Adipocyte (in vitro differentiated cells): ENCODE results near the gene LRFN2.

Source experiments
- DNase-seq: peaks from one replicate; pipeline ENCODE4 v3.0.0-alpha.2; 2015; ENCODE audit warnings: low read depth
- H3K27me3 ChIP-seq: replicated peaks from 2 replicates; pipeline ENCODE4 v1.7.0; 2013; ENCODE audit warnings: mild to moderate bottlenecking, low read length, moderate library complexity; ENCODE audit not compliant: control insufficient read depth, insufficient read depth
- H3K36me3 ChIP-seq: 2 replicates; pipeline ENCODE4 v1.7.0; 2013; ENCODE audit warnings: low read length, mild to moderate bottlenecking, moderate library complexity; ENCODE audit not compliant: control insufficient read depth, insufficient read depth, severe bottlenecking
- H3K4me1 ChIP-seq: 2 replicates; pipeline ENCODE4 v1.7.0; 2013; ENCODE audit warnings: mild to moderate bottlenecking, low read length, moderate library complexity; ENCODE audit not compliant: control insufficient read depth, insufficient read depth
- H3K4me3 ChIP-seq: 2 replicates; pipeline ENCODE4 v1.7.0; 2013; ENCODE audit warnings: mild to moderate bottlenecking, low read length, moderate library complexity
- H3K9ac ChIP-seq: 2 replicates; pipeline ENCODE4 v1.7.0; 2013; ENCODE audit warnings: mild to moderate bottlenecking, low read length, moderate library complexity
- H3K9me3 ChIP-seq: 2 replicates; pipeline ENCODE4 v1.7.0; 2013; ENCODE audit warnings: mild to moderate bottlenecking, low read length, moderate library complexity; ENCODE audit not compliant: control insufficient read depth

Gene LRFN2

DNA sequence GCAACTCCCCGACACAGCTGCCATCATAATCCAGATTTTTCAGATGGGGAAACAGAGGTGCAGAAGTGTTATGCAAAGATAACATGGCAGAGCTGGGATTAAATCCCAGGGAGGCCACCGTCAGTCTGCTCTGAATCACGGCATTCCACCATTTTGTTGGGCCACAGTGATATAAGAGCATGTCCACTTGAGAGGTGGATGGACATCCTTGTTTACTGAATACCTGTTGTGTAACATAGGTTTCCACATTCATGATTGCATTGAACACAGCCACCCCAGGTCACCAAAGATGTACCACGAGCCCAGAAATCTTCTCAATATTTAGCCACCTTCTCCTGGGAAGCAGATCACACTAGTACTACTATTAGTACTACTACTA, 191.5 kb downstream of the LRFN2 start:
- H3K4me1 ChIP-seq = no peaks in the 10 kb centered on the region
- H3K27me3 ChIP-seq = peaks cover 9% of the 10 kb centered on the region
- DNase-seq = no peak
- no peak overlapping the region for H3K4me3 ChIP-seq
- H3K9ac ChIP-seq = no peak overlapping the region
- no peaks in the 10 kb centered on the region for H3K36me3 ChIP-seq
- no peaks in the 10 kb centered on the region for H3K9me3 ChIP-seq

DNA sequence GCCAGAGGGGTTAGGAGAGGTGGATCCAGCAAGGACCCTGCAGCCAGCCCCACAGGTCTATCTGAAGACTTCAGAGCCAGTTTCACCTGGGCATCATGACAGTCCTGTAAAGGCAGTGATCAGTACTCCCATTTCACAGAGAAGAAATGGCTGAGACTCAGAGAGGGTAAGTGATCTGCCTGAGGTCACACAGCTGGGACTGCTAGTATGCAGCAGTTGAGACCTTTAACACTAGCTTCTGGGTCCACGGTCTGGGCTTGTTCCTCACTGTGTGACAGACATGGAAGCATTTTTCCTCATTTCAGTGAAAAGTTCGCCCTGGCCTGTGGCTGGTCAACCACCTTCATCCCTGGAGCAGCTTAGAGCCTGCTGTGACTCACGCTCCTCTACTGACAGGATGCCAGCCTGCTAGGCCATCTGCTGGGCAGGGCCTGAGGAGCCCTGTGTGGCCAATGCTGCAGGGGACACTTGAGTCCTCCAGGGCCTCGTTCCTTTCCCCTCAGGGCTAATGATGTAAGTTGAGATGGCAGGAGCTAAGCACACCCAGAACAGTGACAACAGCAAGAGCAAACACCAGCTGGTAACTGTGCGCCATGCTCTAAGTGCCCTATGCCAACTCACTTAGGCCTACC, 192.0 kb downstream of the LRFN2 start:
- H3K4me1 ChIP-seq = no peaks in the 10 kb centered on the region
- H3K9ac ChIP-seq = no peak overlapping the region
- no peak for DNase-seq
- no peaks in the 10 kb centered on the region for H3K36me3 ChIP-seq
- no peak overlapping the region for H3K4me3 ChIP-seq
- H3K9me3 ChIP-seq = no peaks in the 10 kb centered on the region
- H3K27me3 ChIP-seq = peaks cover 13% of the 10 kb centered on the region

DNA sequence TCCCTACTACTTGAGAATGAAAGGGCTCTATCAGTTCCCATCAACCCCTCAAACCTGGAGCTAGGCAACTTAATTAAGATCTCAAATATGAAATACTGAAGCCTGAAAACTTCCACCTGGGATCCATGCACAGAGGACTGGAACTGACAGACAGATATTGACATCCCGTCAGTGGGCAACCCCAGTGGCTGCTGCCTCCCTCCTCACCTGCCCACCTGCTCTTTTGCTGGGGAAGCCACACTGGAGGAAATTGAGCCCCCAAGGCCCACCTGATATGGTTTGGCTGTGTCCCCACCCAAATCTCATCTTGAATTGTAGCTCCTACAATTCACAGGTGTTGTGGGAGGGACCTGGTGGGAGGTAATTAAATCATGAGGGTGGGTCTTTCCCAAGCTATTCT, 192.8 kb downstream of the LRFN2 start:
- DNase-seq = no peak
- H3K36me3 ChIP-seq = no peaks in the 10 kb centered on the region

DNA sequence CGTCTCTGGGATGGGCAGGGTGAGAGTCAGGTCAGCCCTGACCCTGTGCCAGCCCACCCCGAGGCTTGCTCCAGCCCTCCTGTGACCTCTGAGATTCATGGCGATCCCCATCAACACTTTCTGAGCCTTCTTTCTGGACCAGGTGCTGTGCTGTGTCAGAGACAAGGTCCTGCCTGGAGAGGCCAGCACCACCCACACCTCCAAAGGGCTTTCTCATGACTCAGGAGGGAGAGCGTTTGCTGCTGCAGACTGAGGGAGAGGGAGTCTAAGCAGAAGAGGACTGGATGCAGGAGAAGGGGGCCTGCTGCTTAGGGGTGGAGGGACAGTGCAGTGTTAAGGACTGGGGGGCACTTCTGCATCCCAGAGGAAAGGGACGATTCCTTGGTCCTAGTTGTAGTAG, 193.5 kb downstream of the LRFN2 start:
- no peaks in the 10 kb centered on the region for H3K9me3 ChIP-seq
- no peak for DNase-seq
- peaks cover 13% of the 10 kb centered on the region for H3K27me3 ChIP-seq
- no peaks in the 10 kb centered on the region for H3K4me1 ChIP-seq
- no peaks in the 10 kb centered on the region for H3K36me3 ChIP-seq
- H3K9ac ChIP-seq = no peak overlapping the region
- no peak overlapping the region for H3K4me3 ChIP-seq

More for the DNA sequence above, 192.8 kb downstream of the LRFN2 start:
- no peaks in the 10 kb centered on the region for H3K9me3 ChIP-seq
- no peaks in the 10 kb centered on the region for H3K4me1 ChIP-seq
- H3K4me3 ChIP-seq = no peak overlapping the region
- no peak overlapping the region for H3K9ac ChIP-seq
- peaks cover 13% of the 10 kb centered on the region for H3K27me3 ChIP-seq

GRCh38 chr6:40392589-40392988, 194.6 kb downstream of the LRFN2 start:
- Histone ChIP-seq H3K9me3 (no peaks in the 10 kb centered on the region), H3K4me1 (no peaks in the 10 kb centered on the region), H3K4me3 (no peak overlapping the region), H3K9ac (no peak overlapping the region), H3K27me3 (peaks cover 21% of the 10 kb centered on the region), H3K36me3 (no peaks in the 10 kb centered on the region)
- no peak for DNase-seq

DNA sequence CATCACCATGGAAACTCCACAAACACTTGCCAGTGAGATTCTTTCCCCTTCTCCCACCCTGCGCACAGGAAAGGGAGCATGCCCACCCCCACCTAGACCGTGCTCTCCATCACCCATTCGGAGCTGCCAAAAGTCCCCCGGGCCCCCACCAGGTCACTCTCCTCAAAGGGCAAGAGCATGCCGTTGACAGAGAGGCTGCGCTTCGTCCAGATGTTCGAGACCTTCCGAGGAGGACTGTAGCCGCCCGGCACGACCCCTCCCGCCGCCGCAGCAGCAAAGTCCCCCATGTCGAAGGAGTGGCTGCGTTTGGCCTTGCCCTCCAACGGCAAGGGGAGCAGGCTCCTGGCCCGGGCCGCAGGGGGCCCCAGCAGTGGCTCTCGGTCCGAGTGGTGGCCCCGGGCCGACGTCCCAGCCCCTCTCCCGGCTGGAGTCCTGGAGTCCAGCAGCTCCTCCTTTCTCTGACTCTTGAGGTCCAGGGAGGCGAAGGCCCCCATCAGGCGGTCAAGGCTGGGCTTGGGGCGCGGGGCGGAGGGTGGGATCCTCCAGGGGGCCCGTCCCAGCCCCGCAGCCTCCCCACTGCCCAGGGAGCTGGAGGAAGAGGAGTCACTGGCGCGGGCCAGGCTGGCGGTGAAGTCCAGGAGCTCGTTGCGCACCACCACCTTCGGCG, 195.2 kb downstream of the LRFN2 start:
- no peak overlapping the region for H3K9ac ChIP-seq
- peaks cover 21% of the 10 kb centered on the region for H3K27me3 ChIP-seq
- H3K36me3 ChIP-seq = no peaks in the 10 kb centered on the region
- no peaks in the 10 kb centered on the region for H3K9me3 ChIP-seq
- DNase-seq = no peak
- H3K4me3 ChIP-seq = no peak overlapping the region
- H3K4me1 ChIP-seq = no peaks in the 10 kb centered on the region

GRCh38 chr6:40391086-40391485, 196.1 kb downstream of the LRFN2 start:
- Histone ChIP-seq H3K4me3 (no peak overlapping the region), H3K4me1 (no peaks in the 10 kb centered on the region), H3K27me3 (peaks cover 21% of the 10 kb centered on the region), H3K9me3 (no peaks in the 10 kb centered on the region), H3K9ac (no peak overlapping the region), H3K36me3 (no peaks in the 10 kb centered on the region)
- DNase-seq = no peak

- DNase-seq = no peak
- no peaks in the 10 kb centered on the region for H3K36me3 ChIP-seq
- no peak overlapping the region for H3K4me3 ChIP-seq
- peaks cover 21% of the 10 kb centered on the region for H3K27me3 ChIP-seq
- no peak overlapping the region for H3K9ac ChIP-seq
- H3K9me3 ChIP-seq = no peaks in the 10 kb centered on the region
- no peaks in the 10 kb centered on the region for H3K4me1 ChIP-seq
Measured at GRCh38 chr6:40390144-40390800, 196.9 kb downstream of the LRFN2 start.

GRCh38 chr6:40389254-40389653, 197.9 kb downstream of the LRFN2 start:
- DNase-seq = no peak
- no peak overlapping the region for H3K9ac ChIP-seq
- no peak overlapping the region for H3K4me3 ChIP-seq
- no peaks in the 10 kb centered on the region for H3K36me3 ChIP-seq
- H3K9me3 ChIP-seq = no peaks in the 10 kb centered on the region
- peaks cover 21% of the 10 kb centered on the region for H3K27me3 ChIP-seq
- H3K4me1 ChIP-seq = no peaks in the 10 kb centered on the region

GRCh38 chr6:40387871-40388264, 199.3 kb downstream of the LRFN2 start:
- no peak overlapping the region for H3K4me3 ChIP-seq
- DNase-seq = no peak
- H3K27me3 ChIP-seq = peaks cover 25% of the 10 kb centered on the region
- H3K9me3 ChIP-seq = no peaks in the 10 kb centered on the region
- no peaks in the 10 kb centered on the region for H3K36me3 ChIP-seq
- H3K9ac ChIP-seq = no peak overlapping the region
- H3K4me1 ChIP-seq = no peaks in the 10 kb centered on the region

- no peaks in the 10 kb centered on the region for H3K36me3 ChIP-seq
- no peak overlapping the region for H3K4me3 ChIP-seq
- DNase-seq = no peak
- H3K9me3 ChIP-seq = no peaks in the 10 kb centered on the region
- H3K9ac ChIP-seq = no peak overlapping the region
- no peaks in the 10 kb centered on the region for H3K4me1 ChIP-seq
- peaks cover 21% of the 10 kb centered on the region for H3K27me3 ChIP-seq
Measured at GRCh38 chr6:40387127-40387870, 199.9 kb downstream of the LRFN2 start.
